22Rv1 (cell line): ENCODE results near the gene ZNF784.
A peak's percentile ranks its signal among the peaks of the same experiment; 100 is the strongest.

Experiments
- CTCF ChIP-seq: fragments of 450-650 bp; IDR thresholded peaks from 2 replicates; pipeline ENCODE4 v1.5.1; 2017; ENCODE audit warnings: mild to moderate bottlenecking
- ZFX ChIP-seq: fragments of 450-650 bp; IDR thresholded peaks from 2 replicates; pipeline ENCODE4 v1.6.1; 2017; ENCODE audit warnings: antibody characterized with exemption, borderline replicate concordance

GRCh38 chr19:55606471-55606787, 17.9 kb downstream of the ZNF784 start:
- TF ChIP-seq CTCF (peak; percentile 42), ZFX (no peak)
